Panc1 (cell line): ENCODE results near the gene GGA1. TPM values are rescaled to one million over a fixed set of nuclear protein-coding genes. Genes with fewer than 3 reads are reported as not detected.

Experiments used
- ATAC-seq: fragments of 200-7000 bp; cut with Tn5 transposase; 2 replicates; pipeline ENCODE4 v1.9.1; 2020; ENCODE audit warnings: mild to moderate bottlenecking, moderate library complexity
- BruUV-seq: library from RNA; stranded (reverse); fragments of 400-500 nt; replicated peaks from 2 replicates; lab custom pipeline; 2021; lab: Mats Ljungman, UMichigan
- CTCF ChIA-PET: fragments of 300-600 bp; sonication (Branson Sonifier 250); formaldehyde crosslinking; loops from one replicate; lab custom pipeline; 2022; ENCODE audit warnings: antibody characterized with exemption; lab: Charles Lee
- POLR2A ChIA-PET: fragments of 300-600 bp; sonication (Branson Sonifier 250); formaldehyde crosslinking; loops from one replicate; lab custom pipeline; 2022; ENCODE audit warnings: antibody characterized with exemption; lab: Charles Lee
- DNase-seq: peaks from one replicate; pipeline ENCODE4 v3.0.0-alpha.2; 2010; ENCODE audit warnings: low read depth, low spot score
- H3K27ac ChIP-seq: 2 replicates; pipeline ENCODE4 v1.5.1; 2011; ENCODE audit warnings: mild to moderate bottlenecking, low read length, inconsistent platforms
- H3K27me3 ChIP-seq: fragments of 200-500 bp; sonication (Bioruptor generic); 2 replicates; pipeline ENCODE4 v1.6.0; 2014; ENCODE audit warnings: low read length, inconsistent platforms; ENCODE audit not compliant: control insufficient read depth, insufficient read depth
- H3K36me3 ChIP-seq: fragments of 200-500 bp; sonication (Bioruptor generic); 2 replicates; pipeline ENCODE4 v1.5.1; 2014; ENCODE audit warnings: inconsistent platforms, mild to moderate bottlenecking, low read length, moderate library complexity; ENCODE audit not compliant: control insufficient read depth, insufficient read depth
- H3K4me1 ChIP-seq: 2 replicates; pipeline ENCODE4 v1.5.1; 2011; ENCODE audit warnings: inconsistent platforms, mild to moderate bottlenecking, low read length, moderate library complexity; ENCODE audit not compliant: control insufficient read depth, insufficient read depth
- H3K4me3 ChIP-seq, 2 experiments: 2 replicates each; pipeline ENCODE4 v1.5.1; 2011 to 2012; ENCODE audit warnings: low read depth in 2 of 2, low read length in 2 of 2, mild to moderate bottlenecking in 2 of 2, inconsistent platforms in 1 of 2, moderate library complexity in 1 of 2
- H3K9me3 ChIP-seq: fragments of 200-500 bp; sonication (Bioruptor generic); 2 replicates; pipeline ENCODE4 v1.5.1; 2014; ENCODE audit warnings: low read depth, mild to moderate bottlenecking, inconsistent platforms, low read length, moderate library complexity; ENCODE audit not compliant: control insufficient read depth, insufficient read depth
- CTCF ChIP-seq: fragments of 450-650 bp; IDR thresholded peaks from 2 replicates; pipeline ENCODE4 v1.5.1; 2017; ENCODE audit warnings: mild to moderate bottlenecking
- POLR2AphosphoS5 ChIP-seq: IDR thresholded peaks from 2 replicates; pipeline ENCODE4 v1.6.1; 2012; ENCODE audit warnings: mild to moderate bottlenecking, low read depth, low read length, moderate library complexity
- REST ChIP-seq, 2 experiments: IDR thresholded peaks; 2 replicates each; pipeline ENCODE4 v1.6.1; 2011 to 2012; ENCODE audit warnings: low read depth in 2 of 2, control low read depth in 1 of 2, low read length in 1 of 2, mild to moderate bottlenecking in 1 of 2, moderate library complexity in 1 of 2; ENCODE audit not compliant: insufficient read depth in 1 of 2
- SIN3A ChIP-seq: IDR thresholded peaks from 2 replicates; pipeline ENCODE4 v1.6.1; 2012; ENCODE audit warnings: low read depth, mild to moderate bottlenecking, low read length, moderate library complexity, borderline replicate concordance; ENCODE audit not compliant: insufficient read depth
- TCF7L2 ChIP-seq: IDR thresholded peaks from 2 replicates; pipeline ENCODE4 v1.6.1; 2011; ENCODE audit warnings: mild to moderate bottlenecking, low read depth, low read length, inconsistent platforms
- in situ Hi-C: cut with HindIII; loops from 2 replicates; pipeline ENCODE4 v1.10.0; 2016; ENCODE audit warnings: low sequenced_read_pairs, low pct_unique_long_range_greater_than_20kb
- intact Hi-C: fragments of 100-400 bp; cut with micrococcal nuclease; formaldehyde crosslinking; loops from one replicate; pipeline ENCODE4 v1.10.0; 2022; ENCODE audit not compliant: unreplicated experiment
- total RNA-seq: library from RNA; stranded (reverse); gene quantifications from one replicate; pipeline ENCODE4 v1.2.1, GENCODE V29; 2021; ENCODE audit not compliant: unreplicated experiment

Gene GGA1
- total RNA-seq, 1 experiment from 2014 or later, result 45.4 TPM

- in situ Hi-C loops, result no loop called here
- no peak for DNase-seq
- no peaks in the 10 kb centered on the region for H3K27me3 ChIP-seq
- TF ChIP-seq CTCF (peak; percentile 37; the same call in 1 of the 2 replicates), SIN3A (no peak)
- 0 out of 2 replicates have a peak overlapping the region, but pooled peaks have one; percentile 23 for H3K27ac ChIP-seq
- CTCF ChIA-PET, result interaction anchor here (0.6 to 1.1 kb wide), 3 partner anchors 9 to 51 kb away, joined by 3 read pairs; no protein-coding TSS in a partner anchor
- H3K4me3 ChIP-seq, result no peak overlapping the region
- no peaks in the 10 kb centered on the region for H3K36me3 ChIP-seq
- POLR2A ChIA-PET, result no interaction called here
- peaks cover 19% of the 10 kb centered on the region for H3K4me1 ChIP-seq
- H3K9me3 ChIP-seq, result no peaks in the 10 kb centered on the region
- ATAC-seq, result no peak
- BruUV-seq, result no TSS peak
- intact Hi-C loops, result no loop called here
Measured at GRCh38 chr22:37634417-37634924, 25.8 kb downstream of the GGA1 start.

- H3K4me3 ChIP-seq, result no peak overlapping the region
- no peaks in the 10 kb centered on the region for H3K27me3 ChIP-seq
- ATAC-seq (no peak), DNase-seq (no peak)
- BruUV-seq, result no TSS peak
- H3K27ac ChIP-seq, result no peak overlapping the region
- TF ChIP-seq SIN3A (no peak), POLR2AphosphoS5 (no peak), CTCF (no peak), TCF7L2 (no peak), REST (IDR thresholded peaks at IDR 0.05; ENCODE audit: insufficient read depth in 1 of 2, low read depth in 2 of 2, low read length in 1 of 2) (no peak)
- ChIA-PET CTCF (no interaction called here), POLR2A (no interaction called here)
- intact Hi-C loops, result no loop called here
- in situ Hi-C loops, result no loop called here
- H3K4me1 ChIP-seq, result peaks cover 19% of the 10 kb centered on the region
- no peaks in the 10 kb centered on the region for H3K36me3 ChIP-seq
- no peaks in the 10 kb centered on the region for H3K9me3 ChIP-seq
Measured at GRCh38 chr22:37635157-37635556, 26.5 kb downstream of the GGA1 start.
